Fibroblast of gingiva (primary cell): ENCODE measurements around the gene RNMT.
"Not testable (repeated sequence)": the region's sequence is repeated elsewhere in the genome, so short reads cannot be mapped to it uniquely, and the experiment has no call there.

Source experiments
- DNase-seq: peaks from one replicate; pipeline ENCODE4 v3.0.0-alpha.2; 2011; ENCODE audit warnings: low read depth

RNMT gene

GRCh38 chr18:13726232-13726971, at the start of gene RNMT, which contains the start of gene FAM210A:
TSS of gene RNMT (plus strand) at chr18:13726673. CDS start at chr18:13731518, 4,845 bp downstream.
TSS of gene FAM210A (minus strand) at chr18:13726558. CDS start at chr18:13682077, 44,481 bp downstream.
- peak; percentile 96 for DNase-seq

DNA sequence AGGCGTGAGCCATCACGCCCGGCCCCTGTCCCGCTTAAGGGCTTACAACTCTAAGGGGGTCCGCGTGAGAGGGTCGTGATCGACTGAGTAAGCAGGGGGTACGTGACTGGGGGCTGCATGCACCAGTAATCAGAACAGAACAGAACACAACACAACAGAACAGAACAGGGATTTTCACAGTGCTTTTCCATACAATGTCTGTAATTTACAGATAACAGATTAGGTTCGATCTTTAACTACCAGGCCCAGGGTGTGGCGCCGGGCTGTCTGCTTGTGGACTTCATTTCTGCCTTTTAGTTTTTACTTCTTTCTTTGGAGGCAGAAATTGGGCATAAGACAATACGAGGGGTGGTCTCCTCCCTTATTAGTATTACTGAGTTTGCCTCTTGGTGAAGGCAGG, 49.1 kb upstream of the RNMT start:
- DNase-seq, result not testable (repeated sequence)

DNA sequence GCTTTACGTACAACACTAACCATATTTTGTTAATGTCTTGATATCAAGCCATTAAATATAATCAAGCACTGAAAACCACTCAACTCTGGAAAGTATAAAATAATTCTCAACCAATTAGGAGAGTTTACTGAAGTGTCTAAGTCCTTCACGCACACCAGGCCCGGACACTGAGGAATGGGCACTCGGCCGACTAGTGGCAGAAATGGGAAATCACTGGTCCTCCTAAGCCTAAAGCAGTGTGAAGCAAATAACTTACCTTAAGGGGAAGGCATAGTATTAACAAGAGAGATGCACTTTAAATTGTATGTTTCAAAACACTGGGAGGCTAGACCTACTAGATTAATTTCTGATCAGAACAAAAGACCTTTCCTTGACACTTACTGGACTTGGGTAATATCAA, 45.9 kb upstream of the RNMT start:
- no peak for DNase-seq

DNA sequence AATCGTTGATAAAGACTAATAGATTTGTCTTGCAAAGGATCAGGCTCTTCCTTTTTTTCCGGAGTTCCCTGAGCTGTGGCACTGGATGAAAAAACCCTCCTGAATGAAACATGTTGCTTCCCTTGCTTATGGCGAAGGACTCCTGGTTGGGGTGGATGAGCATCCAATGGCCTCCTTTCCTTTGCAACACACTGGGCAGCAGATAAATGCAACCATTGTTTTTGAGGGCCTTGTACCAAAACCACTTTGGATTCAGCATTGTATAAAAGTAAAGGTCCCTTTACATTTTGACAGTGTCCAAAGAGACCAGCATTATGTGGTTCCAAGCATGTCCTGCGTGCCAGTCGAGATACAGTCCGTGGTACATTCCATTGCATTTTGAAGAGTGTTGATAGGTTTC, 44.8 kb upstream of the RNMT start:
- DNase-seq, result no peak

DNA sequence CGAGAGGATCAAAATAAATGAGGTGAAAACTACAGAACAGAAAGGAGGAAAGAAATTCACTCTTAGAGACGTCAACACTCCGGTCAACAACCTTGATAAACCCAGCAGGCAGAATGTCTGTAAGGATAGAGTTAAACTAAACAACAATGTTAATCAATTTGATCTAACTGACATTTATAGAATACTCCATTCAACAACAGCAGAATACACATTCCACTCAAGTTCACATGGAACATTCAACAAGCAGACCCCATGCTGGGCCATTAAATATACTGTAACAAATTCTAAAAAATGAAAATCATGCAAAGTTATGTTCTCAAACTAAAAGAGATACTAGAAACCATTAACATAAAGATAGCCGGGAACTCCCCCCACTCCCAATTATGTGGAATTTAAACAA, 41.9 kb upstream of the RNMT start:
- no peak for DNase-seq

GRCh38 chr18:13688191-13689136, 38.0 kb upstream of the RNMT start:
- no peak for DNase-seq

DNA sequence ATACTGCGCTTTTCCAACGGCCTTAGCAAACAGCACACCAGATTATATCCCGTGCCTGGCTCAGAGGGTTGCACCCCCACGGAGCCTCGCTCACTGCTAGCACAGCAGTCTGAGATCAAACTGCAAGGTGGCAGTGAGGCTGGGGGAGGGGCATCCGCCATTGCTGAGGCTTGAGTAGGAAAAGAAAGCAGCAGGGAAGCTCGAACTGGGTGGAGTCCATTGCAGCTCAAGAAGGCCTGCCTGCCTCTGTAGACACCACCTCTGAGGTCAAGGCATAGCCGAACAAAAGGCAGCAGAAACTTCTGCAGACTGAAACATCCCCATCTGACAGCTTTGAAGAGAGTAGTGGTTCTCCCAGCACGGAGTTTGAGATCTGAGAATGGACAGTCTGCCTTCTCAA, 36.4 kb upstream of the RNMT start:
- not testable (repeated sequence) for DNase-seq

DNA sequence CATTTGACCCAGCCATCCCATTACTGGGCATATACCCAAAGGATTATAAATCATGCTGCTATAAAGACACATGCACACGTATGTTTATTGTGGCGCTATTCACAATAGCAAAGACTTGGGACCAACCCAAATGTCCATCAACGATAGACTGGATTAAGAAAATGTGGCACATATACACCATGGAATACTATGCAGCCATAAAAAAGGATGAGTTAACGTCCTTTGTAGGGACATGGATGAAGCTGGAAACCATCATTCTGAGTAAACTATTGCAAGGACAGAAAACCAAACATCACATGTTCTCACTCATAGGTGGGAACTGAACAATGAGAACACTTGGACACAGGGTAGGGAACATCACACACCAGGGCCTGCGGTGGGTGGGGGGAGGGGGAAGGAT, 31.1 kb upstream of the RNMT start:
- not testable (repeated sequence) for DNase-seq

DNA sequence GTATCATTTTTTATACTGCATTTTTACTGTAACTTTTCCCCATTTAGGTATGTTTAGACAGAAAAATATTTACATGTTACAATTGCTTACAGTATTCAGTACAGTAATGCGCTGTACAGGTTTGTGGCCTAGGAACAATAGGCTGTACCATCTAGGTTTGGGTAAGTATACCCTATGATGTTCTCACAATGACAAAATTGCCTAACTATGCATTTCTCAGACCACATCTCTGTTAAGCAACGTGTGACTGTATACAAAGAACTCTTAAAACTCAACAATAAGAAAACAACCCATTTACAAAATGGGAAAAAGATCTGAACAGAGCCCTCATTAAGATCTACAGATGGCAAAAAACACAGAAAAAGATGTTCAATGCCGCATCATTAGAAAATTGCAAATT, 29.5 kb upstream of the RNMT start:
- peak; percentile 15 for DNase-seq

DNA sequence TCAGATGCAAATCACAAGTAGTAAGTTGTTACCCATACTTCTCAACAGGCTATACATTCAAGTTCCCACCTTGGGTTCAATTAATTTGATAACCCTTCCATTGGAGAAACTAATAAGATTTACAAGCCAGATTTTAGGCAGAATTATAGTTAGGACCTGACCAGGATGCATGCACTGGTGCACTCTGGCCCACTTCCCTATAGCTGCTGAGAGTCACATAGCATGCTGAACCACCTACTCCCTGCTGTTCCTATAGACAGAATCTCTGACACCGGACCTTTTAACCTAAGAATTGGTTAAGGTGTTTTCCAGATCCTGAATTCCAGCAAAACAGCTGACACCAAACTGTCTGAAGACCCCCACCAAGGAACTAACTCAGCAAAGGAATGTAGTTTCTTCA, 26.3 kb upstream of the RNMT start:
- DNase-seq, result no peak

DNA sequence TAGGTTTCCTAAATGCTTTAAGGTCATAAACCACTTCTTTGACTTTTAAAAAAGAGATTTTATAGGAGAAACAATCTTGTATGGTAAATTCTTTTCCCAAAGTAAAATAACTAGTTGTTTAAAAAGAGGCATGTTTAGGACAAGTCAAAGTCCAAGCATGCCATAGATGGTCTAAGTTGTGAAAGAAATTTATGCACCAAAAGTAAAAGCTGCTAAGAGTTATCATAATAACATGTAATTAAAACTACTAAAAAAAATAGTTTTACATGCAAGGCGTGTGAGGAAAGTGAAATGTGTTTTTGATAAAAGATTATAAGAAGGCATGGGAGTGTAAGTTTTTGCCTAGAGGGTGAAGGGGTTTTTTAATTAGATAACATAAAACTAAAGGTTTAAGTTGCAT, 22.6 kb upstream of the RNMT start:
- no peak for DNase-seq

GRCh38 chr18:13710414-13710831, 16.1 kb upstream of the RNMT start:
- no peak for DNase-seq

DNA sequence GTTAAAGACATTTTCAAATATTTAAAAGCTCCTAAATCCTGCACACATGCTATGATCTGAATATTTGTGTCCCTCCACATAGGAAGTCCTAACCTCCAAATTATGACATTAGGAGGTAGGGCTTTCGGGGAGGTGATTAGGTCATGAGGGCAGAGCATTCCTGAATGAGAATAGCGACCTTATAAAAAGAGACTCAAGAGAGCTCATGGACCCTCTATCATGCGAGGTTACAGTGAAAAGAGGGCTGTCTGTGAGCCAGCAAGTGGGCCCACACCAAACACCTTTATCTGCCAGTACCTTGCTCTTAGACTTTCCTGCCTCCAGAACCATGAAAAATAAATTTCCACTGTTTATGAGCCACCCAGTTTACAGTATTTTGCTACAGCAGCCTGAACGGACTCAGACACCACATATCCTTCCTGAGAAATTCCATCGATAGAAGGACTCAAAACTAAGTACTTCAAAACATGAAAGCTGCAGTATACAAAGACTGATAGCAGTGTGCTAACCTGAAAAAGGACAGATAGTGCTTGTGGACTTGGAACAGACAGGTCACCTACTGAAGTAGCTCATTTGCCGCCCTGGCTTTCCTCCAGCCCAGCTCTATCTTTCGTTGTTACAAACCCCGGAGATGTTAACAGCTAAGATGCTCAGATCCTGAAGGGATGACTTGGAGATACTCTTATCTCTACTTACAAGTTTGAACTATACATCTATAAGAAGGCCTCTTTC, 13.9 kb upstream of the RNMT start:
- no peak for DNase-seq

GRCh38 chr18:13713455-13714055, 12.9 kb upstream of the RNMT start:
- DNase-seq, result no peak

DNA sequence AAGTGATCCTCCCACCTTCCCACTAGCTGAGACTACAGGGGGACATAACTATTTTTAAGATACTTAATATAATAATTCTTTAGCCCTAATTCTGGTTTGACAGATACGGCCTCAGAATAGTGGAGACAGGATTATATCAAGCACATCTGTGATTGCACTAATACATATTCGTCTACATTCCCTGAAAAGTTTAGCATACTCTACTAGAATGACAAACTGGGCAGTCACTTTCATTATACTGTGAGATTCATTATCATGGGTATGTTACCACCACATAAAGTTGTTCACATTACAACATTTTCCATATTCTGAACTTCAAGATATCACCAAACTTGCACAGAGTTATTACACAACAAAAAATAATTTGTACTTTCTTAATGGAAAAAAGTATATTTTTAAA, 11.1 kb upstream of the RNMT start:
- no peak for DNase-seq

- no peak for DNase-seq
Measured at GRCh38 chr18:13716916-13717315, 9.6 kb upstream of the RNMT start.

GRCh38 chr18:13720123-13720522, 6.3 kb upstream of the RNMT start:
- DNase-seq, result no peak

GRCh38 chr18:13720847-13721246, 5.6 kb upstream of the RNMT start:
- no peak for DNase-seq

DNA sequence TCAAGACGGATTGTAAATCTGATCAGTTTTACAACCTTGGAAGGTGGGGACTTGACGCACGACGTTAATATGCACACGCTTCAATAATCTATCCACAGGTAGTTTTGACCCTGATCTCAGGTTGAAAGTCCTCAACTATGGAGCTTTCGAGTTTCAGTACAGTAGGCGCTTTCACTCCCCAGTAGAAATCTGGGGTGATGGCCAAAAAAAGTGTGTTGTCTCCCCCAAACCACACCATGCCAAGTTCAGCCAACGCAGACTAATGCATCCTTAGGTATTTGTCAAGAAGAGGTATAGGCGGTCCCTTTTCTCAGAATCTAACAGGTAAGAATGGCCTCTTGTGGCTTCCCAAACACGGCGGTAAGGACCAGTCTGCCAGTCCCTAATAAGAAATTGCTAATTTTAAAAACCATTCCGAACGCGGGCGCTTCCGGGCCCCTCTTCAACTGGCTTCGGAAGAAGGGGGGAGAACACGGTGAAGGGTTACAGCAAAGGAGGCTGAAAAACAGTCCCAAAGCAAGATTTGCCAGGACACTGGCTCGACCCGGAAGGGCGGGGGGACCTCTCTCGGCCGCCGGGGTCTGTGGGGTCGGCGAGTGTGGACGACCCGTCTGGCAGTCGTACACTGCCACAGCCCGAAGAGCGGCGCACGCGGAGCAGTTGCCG, 774 bp upstream of the RNMT start:
- peak; percentile 2 for DNase-seq

DNA sequence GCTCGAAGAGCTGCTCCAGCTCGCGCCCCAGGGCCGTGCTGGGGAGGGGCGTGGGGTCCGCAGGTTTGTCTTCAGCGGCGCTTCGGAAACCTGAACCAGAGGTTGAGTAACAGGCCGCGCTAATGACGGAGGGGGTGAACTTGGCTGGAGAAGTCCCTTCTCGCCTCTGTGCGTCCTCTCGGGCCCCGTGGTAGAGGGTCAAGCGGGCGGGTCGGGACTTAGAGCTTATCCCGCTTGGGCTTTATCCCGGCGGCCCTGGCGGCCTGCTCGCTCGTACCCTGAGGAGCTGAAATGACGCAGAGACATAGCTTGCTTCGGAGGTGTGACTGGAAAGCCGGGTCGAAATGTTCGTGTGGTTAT, 479 bp downstream of the RNMT start:
- DNase-seq, result peak; percentile 53

- DNase-seq, result no peak
Measured at GRCh38 chr18:13730481-13730880, 4.0 kb downstream of the RNMT start.
